PC-9 (cell line): ENCODE results near the gene SLC44A4. TPM values are rescaled to one million over a fixed set of nuclear protein-coding genes. Genes with fewer than 3 reads are reported as not detected.
"Not testable (repeated sequence)": the region's sequence is repeated elsewhere in the genome, so short reads cannot be mapped to it uniquely, and the experiment has no call there.

Source experiments
- BruUV-seq: library from RNA; stranded (reverse); fragments of 400-500 nt; replicated peaks from 2 replicates; lab custom pipeline; 2021; lab: Mats Ljungman, UMichigan
- CTCF ChIA-PET: fragments of 300-600 bp; sonication (Branson Sonifier 250); formaldehyde crosslinking; loops from one replicate; lab custom pipeline; 2022; ENCODE audit warnings: antibody characterized with exemption; lab: Charles Lee
- POLR2A ChIA-PET: fragments of 300-600 bp; sonication (Branson Sonifier 250); formaldehyde crosslinking; loops from one replicate; lab custom pipeline; 2022; ENCODE audit warnings: antibody characterized with exemption; ENCODE audit not compliant: unreplicated experiment; lab: Charles Lee
- DNase-seq, 2 experiments: peaks; one replicate each; pipeline versions ENCODE4 v3.0.0 to v3.0.0-alpha.2; 2015 to 2022; ENCODE audit warnings: mixed read lengths in 1 of 2
- H2AFZ ChIP-seq: fragments of 200-600 bp; sonication (generic); 2 replicates; pipeline ENCODE4 v1.8.1; 2017; ENCODE audit warnings: antibody characterized with exemption
- H3F3A ChIP-seq: fragments of 200-600 bp; sonication (generic); 2 replicates; pipeline ENCODE4 v1.8.1; 2017; ENCODE audit warnings: antibody characterized with exemption, mild to moderate bottlenecking, low read depth; ENCODE audit not compliant: insufficient read depth
- H3K27ac ChIP-seq: fragments of 200-600 bp; sonication (generic); 2 replicates; pipeline ENCODE4 v1.6.1; 2016; ENCODE audit warnings: mixed run types
- H3K27me3 ChIP-seq: fragments of 200-600 bp; sonication (generic); 2 replicates; pipeline ENCODE4 v1.6.1; 2016; ENCODE audit warnings: low read depth, mixed run types; ENCODE audit not compliant: insufficient read depth
- H3K36me3 ChIP-seq: fragments of 200-600 bp; sonication (generic); 2 replicates; pipeline ENCODE4 v1.6.1; 2016; ENCODE audit warnings: low read depth, mixed run types
- H3K4me1 ChIP-seq: fragments of 200-600 bp; sonication (generic); replicated peaks from 2 replicates; pipeline ENCODE4 v1.6.1; 2016; ENCODE audit warnings: mixed run types; ENCODE audit not compliant: insufficient read depth
- H3K4me2 ChIP-seq: fragments of 200-600 bp; sonication (generic); 2 replicates; pipeline ENCODE4 v1.6.1; 2017; ENCODE audit warnings: mixed run types
- H3K4me3 ChIP-seq: fragments of 200-600 bp; sonication (generic); 2 replicates; pipeline ENCODE4 v1.6.1; 2016; ENCODE audit warnings: mixed run types
- H3K79me2 ChIP-seq: fragments of 200-600 bp; sonication (generic); 2 replicates; pipeline ENCODE4 v1.6.1; 2017; ENCODE audit warnings: low read depth, mixed run types
- H3K9me2 ChIP-seq: fragments of 200-600 bp; sonication (generic); 2 replicates; pipeline ENCODE4 v1.8.1; 2017; ENCODE audit warnings: mild to moderate bottlenecking; ENCODE audit not compliant: insufficient read depth
- H3K9me3 ChIP-seq: fragments of 200-600 bp; sonication (generic); 2 replicates; pipeline ENCODE4 v1.8.1; 2016; ENCODE audit warnings: low read depth; ENCODE audit not compliant: insufficient read depth
- H4K20me1 ChIP-seq: fragments of 200-600 bp; sonication (generic); 2 replicates; pipeline ENCODE4 v1.8.1; 2017; ENCODE audit not compliant: insufficient read depth
- EZH2 ChIP-seq: fragments of 200-600 bp; sonication (generic); IDR thresholded peaks from 2 replicates; pipeline ENCODE4 v1.8.0; 2017; ENCODE audit warnings: antibody characterized with exemption, low read depth
- intact Hi-C: fragments of 100-400 bp; cut with micrococcal nuclease; formaldehyde crosslinking; loops from one replicate; pipeline ENCODE4 v1.10.0; 2022; ENCODE audit not compliant: unreplicated experiment
- total RNA-seq: library from RNA; stranded (reverse); gene quantifications from 2 replicates; pipeline ENCODE4 v1.2.3, GENCODE V29; 2021
- TF ChIP-seq, protein P1 (sequence below): fragments of 200-600 bp; sonication (generic); conservative IDR thresholded peaks from 2 replicates; pipeline ENCODE4 v1.6.1; 2017; ENCODE audit warnings: mixed run types, antibody characterized with exemption, mild to moderate bottlenecking, moderate library complexity

The SLC44A4 gene
- total RNA-seq, 1 experiment from 2014 or later: 44.4 TPM

- Histone ChIP-seq H3K27me3 (no peaks in the 10 kb centered on the region), H3F3A (peaks cover 13% of the 10 kb centered on the region), H3K27ac (no peak overlapping the region), H3K79me2 (no peaks in the 10 kb centered on the region), H3K4me3 (no peak overlapping the region), H3K9me2 (no peaks in the 10 kb centered on the region), H3K36me3 (no peaks in the 10 kb centered on the region), H3K4me2 (no peak overlapping the region), H3K4me1 (peaks cover 24% of the 10 kb centered on the region), H4K20me1 (no peaks in the 10 kb centered on the region), H2AFZ (no peak overlapping the region), H3K9me3 (no peaks in the 10 kb centered on the region)
- CTCF ChIA-PET: no interaction called here
- no TSS peak for BruUV-seq
- POLR2A ChIA-PET: no interaction called here
- no peak for TF ChIP-seq EZH2
- TF ChIP-seq, protein P1, sequence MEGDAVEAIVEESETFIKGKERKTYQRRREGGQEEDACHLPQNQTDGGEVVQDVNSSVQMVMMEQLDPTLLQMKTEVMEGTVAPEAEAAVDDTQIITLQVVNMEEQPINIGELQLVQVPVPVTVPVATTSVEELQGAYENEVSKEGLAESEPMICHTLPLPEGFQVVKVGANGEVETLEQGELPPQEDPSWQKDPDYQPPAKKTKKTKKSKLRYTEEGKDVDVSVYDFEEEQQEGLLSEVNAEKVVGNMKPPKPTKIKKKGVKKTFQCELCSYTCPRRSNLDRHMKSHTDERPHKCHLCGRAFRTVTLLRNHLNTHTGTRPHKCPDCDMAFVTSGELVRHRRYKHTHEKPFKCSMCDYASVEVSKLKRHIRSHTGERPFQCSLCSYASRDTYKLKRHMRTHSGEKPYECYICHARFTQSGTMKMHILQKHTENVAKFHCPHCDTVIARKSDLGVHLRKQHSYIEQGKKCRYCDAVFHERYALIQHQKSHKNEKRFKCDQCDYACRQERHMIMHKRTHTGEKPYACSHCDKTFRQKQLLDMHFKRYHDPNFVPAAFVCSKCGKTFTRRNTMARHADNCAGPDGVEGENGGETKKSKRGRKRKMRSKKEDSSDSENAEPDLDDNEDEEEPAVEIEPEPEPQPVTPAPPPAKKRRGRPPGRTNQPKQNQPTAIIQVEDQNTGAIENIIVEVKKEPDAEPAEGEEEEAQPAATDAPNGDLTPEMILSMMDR: no peak
- DNase-seq: no peak
- intact Hi-C loops: no loop called here
These were observed 9.5 kb downstream of the SLC44A4 start for GRCh38 chr6:31869343-31869742.

DNA sequence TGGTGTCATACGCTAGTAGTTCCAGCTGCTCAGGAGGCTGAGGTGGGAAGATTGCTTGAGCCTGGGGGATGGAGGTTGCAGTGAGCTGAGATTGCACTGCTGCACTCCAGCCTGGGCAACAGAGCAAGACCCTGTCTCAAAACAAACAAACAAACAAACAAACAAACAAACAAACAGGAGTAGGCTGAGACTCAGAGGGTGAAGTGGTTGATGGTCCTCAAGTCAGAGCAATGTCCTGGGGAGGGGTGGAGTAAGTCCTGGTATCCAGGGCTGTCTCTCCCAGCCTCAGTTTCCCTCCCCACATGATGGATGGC is 10.2 kb downstream of the SLC44A4 start:
- BruUV-seq, H3K79me2 ChIP-seq, H3K36me3 ChIP-seq, H4K20me1 ChIP-seq, H3K27ac ChIP-seq, DNase-seq, H3K4me3 ChIP-seq, H2AFZ ChIP-seq, H3K9me2 ChIP-seq, H3K4me2 ChIP-seq, intact Hi-C loops, H3K9me3 ChIP-seq, H3K27me3 ChIP-seq: not testable (repeated sequence)
- peaks cover 20% of the 10 kb centered on the region for H3K4me1 ChIP-seq
- POLR2A ChIA-PET: interaction anchor here (0.6 kb wide), 1 partner anchor 17 kb away, joined by 4 read pairs; no protein-coding TSS in a partner anchor
- peaks cover 16% of the 10 kb centered on the region for H3F3A ChIP-seq
- CTCF ChIA-PET: interaction anchor here (0.6 to 1.1 kb wide), 2 partner anchors 30 to 94 kb away, joined by 3 read pairs; no protein-coding TSS in a partner anchor

- TF ChIP-seq EZH2: no peak
- TF ChIP-seq, protein P1: no peak
- H2AFZ ChIP-seq: no peak overlapping the region
- H3F3A ChIP-seq: peaks cover 22% of the 10 kb centered on the region
- no peaks in the 10 kb centered on the region for H3K36me3 ChIP-seq
- CTCF ChIA-PET: no interaction called here
- no peaks in the 10 kb centered on the region for H3K79me2 ChIP-seq
- H3K4me1 ChIP-seq: peaks cover 23% of the 10 kb centered on the region
- H3K4me3 ChIP-seq: no peak overlapping the region
- H3K9me3 ChIP-seq: no peaks in the 10 kb centered on the region
- peak overlapping the region; percentile 17 for H3K4me2 ChIP-seq
- H3K27ac ChIP-seq: no peak overlapping the region
- POLR2A ChIA-PET: interaction anchor here (0.6 to 0.7 kb wide), 2 partner anchors 218 to 229 kb away, joined by 4 read pairs; no protein-coding TSS in a partner anchor
- DNase-seq: no peak
- no TSS peak for BruUV-seq
- intact Hi-C loops: no loop called here
- H3K27me3 ChIP-seq: no peaks in the 10 kb centered on the region
- H4K20me1 ChIP-seq: no peaks in the 10 kb centered on the region
- no peaks in the 10 kb centered on the region for H3K9me2 ChIP-seq
These were observed 13.3 kb downstream of the SLC44A4 start for GRCh38 chr6:31865205-31866118.
